DMS53 treated with DMSO at 0.1 percent for 48 hours (cell line): ENCODE measurements around the gene BCAS3.

ENCODE experiments used
- DNase-seq: peaks from one replicate; lab custom pipeline; 2025; ENCODE audit not compliant: unreplicated experiment; lab: John Stamatoyannopoulos, UW

The BCAS3 gene

DNA sequence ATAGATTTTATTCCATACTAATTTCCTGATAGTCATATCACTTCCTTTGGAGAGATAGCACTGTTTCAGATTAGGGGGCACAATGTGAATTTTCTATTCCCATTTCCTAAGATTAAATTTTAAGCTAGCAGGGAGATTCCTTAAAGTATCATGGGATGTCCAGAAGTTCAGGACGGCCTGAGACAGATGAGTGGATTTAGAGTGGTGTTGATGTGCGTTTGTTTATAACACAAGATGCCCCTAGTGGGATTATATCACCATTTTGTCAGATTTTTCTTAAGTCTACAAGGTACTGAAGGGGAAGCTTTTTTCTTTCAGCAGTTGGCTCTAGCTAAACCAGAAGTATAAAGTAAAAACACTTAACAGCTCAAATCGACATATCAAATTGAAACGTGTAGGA is 538.4 kb downstream of the BCAS3 start:
- DNase-seq = no peak

- no peak for DNase-seq
These were observed 540.3 kb downstream of the BCAS3 start for GRCh38 chr17:61217878-61218437.

DNA sequence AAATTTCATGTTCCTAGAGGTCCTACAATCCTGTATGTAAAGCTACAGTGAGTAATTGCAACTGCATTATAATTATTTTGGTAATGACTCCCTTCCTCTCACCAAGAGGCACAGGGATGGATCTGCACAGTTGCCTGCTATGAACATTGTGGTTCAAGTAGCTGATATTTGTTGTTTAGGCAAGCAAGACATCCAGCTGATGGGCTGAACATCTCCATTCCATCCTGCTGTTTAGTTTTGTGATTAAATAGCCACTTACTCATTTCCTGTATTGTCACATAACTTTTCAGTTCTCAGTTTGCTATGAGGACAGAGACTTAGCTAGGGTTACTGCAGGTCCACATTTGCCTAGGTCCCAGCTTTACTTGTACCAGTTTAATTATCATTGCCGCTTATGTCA is 540.8 kb downstream of the BCAS3 start:
- DNase-seq = no peak

- no peak for DNase-seq
These were observed 541.8 kb downstream of the BCAS3 start for GRCh38 chr17:61219460-61219859.

GRCh38 chr17:61221181-61221580 is 543.5 kb downstream of the BCAS3 start:
- no peak for DNase-seq

- DNase-seq = no peak
These were observed 544.2 kb downstream of the BCAS3 start for GRCh38 chr17:61221597-61222471.

- no peak for DNase-seq
These were observed 546.1 kb downstream of the BCAS3 start for GRCh38 chr17:61223725-61224124.

GRCh38 chr17:61225178-61225882 is 547.7 kb downstream of the BCAS3 start:
- DNase-seq = no peak

- DNase-seq = no peak
These were observed 550.2 kb downstream of the BCAS3 start for GRCh38 chr17:61227866-61228265.

DNA sequence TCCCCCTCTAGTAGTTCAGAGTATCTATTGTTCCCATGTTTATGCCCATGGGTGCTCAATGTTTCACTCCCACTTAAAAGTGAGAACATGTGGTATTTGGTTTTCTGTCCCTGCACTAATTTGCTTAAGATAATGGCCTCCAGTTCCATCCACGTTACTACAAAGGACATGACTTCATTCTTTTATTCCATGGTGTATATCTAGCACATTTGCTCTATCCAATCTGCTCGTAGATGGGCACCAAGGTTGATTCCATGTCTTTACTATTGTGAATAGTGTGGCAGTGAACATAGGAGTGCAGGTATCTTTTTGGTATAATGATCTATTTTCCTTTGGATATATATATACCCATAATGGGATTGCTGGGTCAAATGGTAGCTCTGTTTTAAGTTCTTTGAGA is 552.8 kb downstream of the BCAS3 start:
- DNase-seq = no peak

- no peak for DNase-seq
These were observed 553.5 kb downstream of the BCAS3 start for GRCh38 chr17:61230972-61231820.

DNA sequence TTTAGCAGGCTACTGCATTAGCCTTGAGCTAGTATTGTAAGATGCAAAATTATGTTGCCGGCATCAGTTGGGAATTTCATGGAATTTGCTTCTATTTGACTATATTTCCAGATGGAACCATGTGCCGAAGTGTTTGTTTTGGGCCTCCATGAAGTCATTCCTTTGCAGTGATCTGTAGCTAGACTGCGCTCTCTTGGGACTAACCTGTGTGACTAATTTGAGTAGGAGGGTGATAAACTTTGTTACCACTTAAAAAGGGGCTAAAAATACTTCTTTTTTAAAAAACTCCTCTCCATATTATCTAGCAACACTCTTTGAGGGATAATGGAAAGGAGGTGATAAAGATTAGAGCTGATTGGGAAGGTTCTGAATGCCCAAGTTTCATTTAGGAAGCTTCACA is 555.2 kb downstream of the BCAS3 start:
- DNase-seq = no peak

DNA sequence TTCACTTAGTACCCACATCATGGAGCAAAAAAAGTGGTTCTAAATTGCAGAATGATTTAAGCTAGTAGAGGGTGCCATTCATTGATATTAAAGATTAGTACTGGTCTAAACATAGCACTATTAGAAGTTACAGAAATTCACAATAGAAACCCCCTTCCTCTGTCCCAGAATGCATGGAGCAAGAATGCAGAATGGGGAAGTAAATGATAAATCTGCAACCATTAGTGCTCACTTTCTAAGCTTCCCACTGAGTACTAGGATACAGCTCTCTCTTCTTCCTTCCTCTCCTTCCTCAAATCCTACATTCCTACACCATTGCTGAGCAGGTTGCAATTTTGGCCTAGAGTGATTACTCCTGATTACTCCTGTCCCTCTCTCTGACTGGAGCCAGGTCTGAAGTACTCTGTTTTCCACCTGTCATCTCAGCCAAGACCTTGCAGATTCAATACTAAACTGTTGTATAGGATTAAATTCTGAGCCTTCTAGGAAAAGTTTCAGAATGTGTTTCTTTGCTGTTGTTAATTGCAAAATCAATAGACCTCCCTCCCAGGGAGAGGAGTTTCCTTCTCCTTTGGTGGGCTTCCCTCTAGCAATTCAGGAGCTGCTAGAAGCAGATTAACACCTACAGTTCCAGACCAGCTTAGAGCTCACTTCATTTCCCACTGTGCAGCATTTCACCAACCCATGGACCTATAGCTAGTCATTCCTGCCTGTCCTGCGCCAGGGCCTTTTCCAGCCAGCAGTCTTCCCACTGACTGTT is 556.5 kb downstream of the BCAS3 start:
- no peak for DNase-seq

GRCh38 chr17:61235001-61235826 is 557.6 kb downstream of the BCAS3 start:
- no peak for DNase-seq

- no peak for DNase-seq
These were observed 558.2 kb downstream of the BCAS3 start for GRCh38 chr17:61235827-61236197.

- DNase-seq = no peak
These were observed 559.6 kb downstream of the BCAS3 start for GRCh38 chr17:61237275-61237674.

GRCh38 chr17:61238455-61238933 is 560.8 kb downstream of the BCAS3 start:
- no peak for DNase-seq

GRCh38 chr17:61239327-61239726 is 561.7 kb downstream of the BCAS3 start:
- DNase-seq = no peak

- DNase-seq = no peak
These were observed 562.3 kb downstream of the BCAS3 start for GRCh38 chr17:61239953-61240352.
